Activated CD4-positive, alpha-beta T cell treated with anti-CD3 and anti-CD28 coated beads, Interleukin-2, amount 10 ng/mL, durations not matched to agents 24 days and 14 days (primary cell): ENCODE measurements around the gene SCAMP1. TPM values are rescaled to one million over a fixed set of nuclear protein-coding genes. Genes with fewer than 3 reads are reported as not detected.

ENCODE experiments used
- DNase-seq: peaks from one replicate; pipeline ENCODE4 v3.0.0; 2022
- H3K27ac Mint-ChIP-seq: one replicate; pipeline ENCODE4 v1.8.0; 2022; ENCODE audit warnings: mild to moderate bottlenecking, mixed read lengths
- H3K27me3 Mint-ChIP-seq: one replicate; pipeline ENCODE4 v1.8.0; 2022; ENCODE audit warnings: mixed read lengths
- H3K36me3 Mint-ChIP-seq: one replicate; pipeline ENCODE4 v1.8.0; 2022; ENCODE audit warnings: low read depth, mild to moderate bottlenecking, mixed read lengths
- H3K4me1 Mint-ChIP-seq: one replicate; pipeline ENCODE4 v1.8.0; 2021; ENCODE audit warnings: mixed read lengths
- H3K4me3 Mint-ChIP-seq: one replicate; pipeline ENCODE4 v1.8.0; 2022; ENCODE audit warnings: mild to moderate bottlenecking, moderate library complexity, mixed read lengths
- H3K9me3 Mint-ChIP-seq: one replicate; pipeline ENCODE4 v1.8.0; 2021; ENCODE audit warnings: mixed read lengths
- intact Hi-C: fragments of 100-400 bp; cut with micrococcal nuclease; formaldehyde crosslinking; loops from one replicate; pipeline ENCODE4 v1.15.1; 2023
- total RNA-seq: library from RNA; stranded (reverse); gene quantifications from 2 replicates; pipeline ENCODE4 v1.2.3, GENCODE V29; 2022

The SCAMP1 gene
- total RNA-seq, 1 donor from 2014 or later = 20.8 TPM

GRCh38 chr5:78512435-78512834, 152.0 kb downstream of the SCAMP1 start:
- Mint-ChIP-seq H3K4me1 (peaks cover 14% of the 10 kb centered on the region), H3K27ac (no peak overlapping the region), H3K27me3 (peaks cover 73% of the 10 kb centered on the region), H3K36me3 (no peaks in the 10 kb centered on the region), H3K9me3 (no peaks in the 10 kb centered on the region), H3K4me3 (no peak overlapping the region)
- intact Hi-C loops = no loop called here
- no peak for DNase-seq

GRCh38 chr5:78513441-78513840, 153.0 kb downstream of the SCAMP1 start:
- H3K27me3 Mint-ChIP-seq = peaks cover 66% of the 10 kb centered on the region
- no peak overlapping the region for H3K4me3 Mint-ChIP-seq
- no peaks in the 10 kb centered on the region for H3K36me3 Mint-ChIP-seq
- intact Hi-C loops = no loop called here
- no peaks in the 10 kb centered on the region for H3K9me3 Mint-ChIP-seq
- no peak for DNase-seq
- peaks cover 14% of the 10 kb centered on the region for H3K4me1 Mint-ChIP-seq
- H3K27ac Mint-ChIP-seq = no peak overlapping the region

- Mint-ChIP-seq H3K36me3 (no peaks in the 10 kb centered on the region), H3K27me3 (peaks cover 58% of the 10 kb centered on the region), H3K9me3 (no peaks in the 10 kb centered on the region), H3K4me3 (no peak overlapping the region), H3K27ac (no peak overlapping the region), H3K4me1 (peaks cover 6% of the 10 kb centered on the region)
- intact Hi-C loops = no loop called here
- DNase-seq = no peak
Measured at GRCh38 chr5:78514427-78515330, 154.3 kb downstream of the SCAMP1 start.

GRCh38 chr5:78515670-78516069, 155.3 kb downstream of the SCAMP1 start:
- peaks cover under 1% of the 10 kb centered on the region for H3K4me1 Mint-ChIP-seq
- no peak for DNase-seq
- intact Hi-C loops = no loop called here

GRCh38 chr5:78518365-78519197, 158.2 kb downstream of the SCAMP1 start:
- no peaks in the 10 kb centered on the region for H3K4me1 Mint-ChIP-seq
- no peaks in the 10 kb centered on the region for H3K36me3 Mint-ChIP-seq
- H3K4me3 Mint-ChIP-seq = no peak overlapping the region
- intact Hi-C loops = no loop called here
- H3K9me3 Mint-ChIP-seq = no peaks in the 10 kb centered on the region
- peaks cover 33% of the 10 kb centered on the region for H3K27me3 Mint-ChIP-seq
- H3K27ac Mint-ChIP-seq = no peak overlapping the region
- no peak for DNase-seq

More at GRCh38 chr5:78515670-78516069, 155.3 kb downstream of the SCAMP1 start:
- H3K27me3 Mint-ChIP-seq = peaks cover 50% of the 10 kb centered on the region
- H3K27ac Mint-ChIP-seq = no peak overlapping the region
- no peaks in the 10 kb centered on the region for H3K36me3 Mint-ChIP-seq
- H3K4me3 Mint-ChIP-seq = no peak overlapping the region
- no peaks in the 10 kb centered on the region for H3K9me3 Mint-ChIP-seq

- no peaks in the 10 kb centered on the region for H3K9me3 Mint-ChIP-seq
- no peak for DNase-seq
- peaks cover 28% of the 10 kb centered on the region for H3K27me3 Mint-ChIP-seq
- no peak overlapping the region for H3K4me3 Mint-ChIP-seq
- H3K27ac Mint-ChIP-seq = no peak overlapping the region
- H3K4me1 Mint-ChIP-seq = no peaks in the 10 kb centered on the region
- intact Hi-C loops = no loop called here
- no peaks in the 10 kb centered on the region for H3K36me3 Mint-ChIP-seq
Measured at GRCh38 chr5:78519198-78519941, 159.0 kb downstream of the SCAMP1 start.

- H3K4me1 Mint-ChIP-seq = no peaks in the 10 kb centered on the region
- H3K27ac Mint-ChIP-seq = no peak overlapping the region
- no peak for DNase-seq
- no peaks in the 10 kb centered on the region for H3K36me3 Mint-ChIP-seq
- intact Hi-C loops = no loop called here
- H3K9me3 Mint-ChIP-seq = no peaks in the 10 kb centered on the region
- H3K27me3 Mint-ChIP-seq = peaks cover 12% of the 10 kb centered on the region
- H3K4me3 Mint-ChIP-seq = no peak overlapping the region
Measured at GRCh38 chr5:78521455-78521854, 161.0 kb downstream of the SCAMP1 start.

GRCh38 chr5:78522476-78523260, 162.3 kb downstream of the SCAMP1 start:
- H3K4me1 Mint-ChIP-seq = no peaks in the 10 kb centered on the region
- H3K27ac Mint-ChIP-seq = no peak overlapping the region
- no peak for DNase-seq
- intact Hi-C loops = no loop called here
- H3K9me3 Mint-ChIP-seq = no peaks in the 10 kb centered on the region
- no peak overlapping the region for H3K4me3 Mint-ChIP-seq
- H3K27me3 Mint-ChIP-seq = peaks cover 8% of the 10 kb centered on the region
- H3K36me3 Mint-ChIP-seq = no peaks in the 10 kb centered on the region

GRCh38 chr5:78523314-78524193, 163.1 kb downstream of the SCAMP1 start:
- Mint-ChIP-seq H3K9me3 (no peaks in the 10 kb centered on the region), H3K36me3 (no peaks in the 10 kb centered on the region), H3K27ac (no peak overlapping the region), H3K27me3 (peaks cover 6% of the 10 kb centered on the region), H3K4me3 (no peak overlapping the region), H3K4me1 (no peaks in the 10 kb centered on the region)
- intact Hi-C loops = no loop called here
- no peak for DNase-seq

GRCh38 chr5:78526049-78526525, 165.7 kb downstream of the SCAMP1 start:
- Mint-ChIP-seq H3K4me1 (no peaks in the 10 kb centered on the region), H3K27me3 (peaks cover 3% of the 10 kb centered on the region), H3K4me3 (no peak overlapping the region), H3K27ac (no peak overlapping the region), H3K9me3 (no peaks in the 10 kb centered on the region), H3K36me3 (no peaks in the 10 kb centered on the region)
- intact Hi-C loops = no loop called here
- no peak for DNase-seq

- no peak for DNase-seq
- Mint-ChIP-seq H3K27me3 (peaks cover 3% of the 10 kb centered on the region), H3K36me3 (no peaks in the 10 kb centered on the region), H3K4me3 (no peak overlapping the region), H3K4me1 (no peaks in the 10 kb centered on the region), H3K9me3 (no peaks in the 10 kb centered on the region), H3K27ac (no peak overlapping the region)
- intact Hi-C loops = no loop called here
Measured at GRCh38 chr5:78527054-78527859, 166.8 kb downstream of the SCAMP1 start.

GRCh38 chr5:78527925-78528324, 167.5 kb downstream of the SCAMP1 start:
- Mint-ChIP-seq H3K4me1 (no peaks in the 10 kb centered on the region), H3K36me3 (no peaks in the 10 kb centered on the region), H3K27me3 (peaks cover 2% of the 10 kb centered on the region), H3K9me3 (no peaks in the 10 kb centered on the region), H3K4me3 (no peak overlapping the region), H3K27ac (no peak overlapping the region)
- intact Hi-C loops = no loop called here
- DNase-seq = no peak
